ENCODE results near the gene HOXD3.

- TF ChIP-seq CTCF (IDR thresholded peaks at IDR 0.05): no peak
- no peak for TF ChIP-seq POLR2A (IDR thresholded peaks at IDR 0.05)
Observed at GRCh38 chr2:176124947-176125771, 31.9 kb upstream of the HOXD3 start.

Data from lower leg skin (tissue), 3 donors.